Measurements from ENCODE around the gene RARRES2. TPM values are rescaled to one million over a fixed set of nuclear protein-coding genes. Genes with fewer than 3 reads are reported as not detected.
"Not testable (repeated sequence)": the region's sequence is repeated elsewhere in the genome, so short reads cannot be mapped to it uniquely, and the experiment has no call there.

The RARRES2 gene
- total RNA-seq, 1 donor from 2014 or later, result 144 TPM

DNA sequence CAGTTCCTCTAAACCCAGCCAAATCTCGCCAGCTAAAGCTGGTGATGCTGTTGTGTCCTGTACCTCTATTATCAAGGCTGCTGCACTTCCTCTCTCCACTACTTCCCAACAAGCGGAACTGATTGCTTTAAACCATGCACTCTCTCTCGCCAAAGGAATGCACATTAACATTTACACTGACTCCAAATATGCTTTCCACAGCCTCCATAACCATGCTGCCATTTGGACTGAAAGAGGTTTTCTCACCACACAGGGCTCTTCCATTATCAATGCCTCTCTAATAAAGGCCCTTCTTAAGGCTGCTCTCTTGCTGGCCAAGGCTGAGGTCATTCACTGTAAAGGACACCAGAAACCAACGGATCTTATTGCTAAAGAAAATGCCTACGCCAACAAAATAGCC is 29.7 kb downstream of the RARRES2 start:
- Histone ChIP-seq H3K4me1 (no peaks in the 10 kb centered on the region), H3K4me3 (no peak overlapping the region), H3K27me3 (no peaks in the 10 kb centered on the region), H3K27ac (no peak overlapping the region), H3K9me3 (no peaks in the 10 kb centered on the region), H3K36me3 (no peaks in the 10 kb centered on the region)
- DNase-seq (ENCODE audit: low spot score in 2 of 2), result no peak
- intact Hi-C loops (cut with DNase I), result no loop called here
- TF ChIP-seq CTCF (IDR thresholded peaks at IDR 0.05), result no peak

GRCh38 chr7:150311146-150311545 is 30.3 kb downstream of the RARRES2 start:
- Histone ChIP-seq H3K4me3 (no peak overlapping the region), H3K27me3 (no peaks in the 10 kb centered on the region), H3K9me3 (no peaks in the 10 kb centered on the region), H3K4me1 (no peaks in the 10 kb centered on the region), H3K36me3 (no peaks in the 10 kb centered on the region), H3K27ac (no peak overlapping the region)
- TF ChIP-seq CTCF (IDR thresholded peaks at IDR 0.05), result no peak
- intact Hi-C loops (cut with DNase I), result no loop called here
- DNase-seq (ENCODE audit: low spot score in 2 of 2), result no peak

DNA sequence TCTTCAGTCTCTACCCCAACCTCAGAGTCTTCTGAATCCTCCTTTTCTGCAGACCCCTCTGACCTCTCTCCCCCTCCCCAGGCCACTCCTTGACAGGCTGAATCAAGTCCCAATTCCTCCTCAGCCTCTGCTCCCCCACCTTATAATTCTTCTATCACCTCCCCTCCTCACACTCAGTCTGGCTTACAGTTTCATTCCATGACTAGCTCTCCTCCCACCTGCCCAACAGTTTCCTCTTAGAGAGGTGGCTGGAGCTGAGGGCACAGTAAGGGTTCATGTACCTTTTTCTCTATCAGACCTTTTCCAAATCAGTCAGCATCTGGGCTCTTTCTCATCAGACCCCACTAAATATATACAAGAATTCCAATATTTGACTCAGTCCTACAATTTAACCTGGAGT is 32.9 kb downstream of the RARRES2 start:
- no peaks in the 10 kb centered on the region for H3K27me3 ChIP-seq
- H3K4me1 ChIP-seq, result no peaks in the 10 kb centered on the region
- DNase-seq (ENCODE audit: low spot score in 2 of 2), result no peak
- H3K9me3 ChIP-seq, result no peaks in the 10 kb centered on the region
- H3K36me3 ChIP-seq, result no peaks in the 10 kb centered on the region
- no peak overlapping the region for H3K4me3 ChIP-seq
- TF ChIP-seq CTCF (IDR thresholded peaks at IDR 0.05), result no peak
- H3K27ac ChIP-seq, result no peak overlapping the region
- intact Hi-C loops (cut with DNase I), result no loop called here

DNA sequence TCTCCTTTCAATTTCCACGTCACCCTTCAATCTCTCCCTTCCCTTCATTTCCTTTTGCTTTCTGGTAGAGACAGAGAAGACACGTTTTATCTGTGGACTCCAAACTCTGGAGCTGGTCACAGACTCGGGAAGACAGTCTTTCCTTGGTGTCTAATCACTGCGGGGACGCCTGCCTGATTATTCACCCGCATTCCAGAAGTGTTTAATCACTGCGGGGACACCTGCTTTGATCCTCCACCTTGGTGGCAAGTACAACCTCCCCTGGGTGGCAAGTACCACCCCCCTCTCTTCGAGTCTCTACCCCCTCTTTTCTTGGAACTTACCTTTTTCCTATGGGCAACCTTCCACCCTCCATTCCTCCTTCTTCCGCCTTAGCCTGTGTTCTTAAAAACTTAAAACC is 33.5 kb downstream of the RARRES2 start:
- Histone ChIP-seq H3K4me3 (no peak overlapping the region), H3K9me3 (no peaks in the 10 kb centered on the region), H3K36me3 (no peaks in the 10 kb centered on the region), H3K27me3 (no peaks in the 10 kb centered on the region), H3K27ac (no peak overlapping the region), H3K4me1 (no peaks in the 10 kb centered on the region)
- DNase-seq (ENCODE audit: low spot score in 2 of 2), result no peak
- intact Hi-C loops (cut with DNase I), result no loop called here
- no peak for TF ChIP-seq CTCF (IDR thresholded peaks at IDR 0.05)

DNA sequence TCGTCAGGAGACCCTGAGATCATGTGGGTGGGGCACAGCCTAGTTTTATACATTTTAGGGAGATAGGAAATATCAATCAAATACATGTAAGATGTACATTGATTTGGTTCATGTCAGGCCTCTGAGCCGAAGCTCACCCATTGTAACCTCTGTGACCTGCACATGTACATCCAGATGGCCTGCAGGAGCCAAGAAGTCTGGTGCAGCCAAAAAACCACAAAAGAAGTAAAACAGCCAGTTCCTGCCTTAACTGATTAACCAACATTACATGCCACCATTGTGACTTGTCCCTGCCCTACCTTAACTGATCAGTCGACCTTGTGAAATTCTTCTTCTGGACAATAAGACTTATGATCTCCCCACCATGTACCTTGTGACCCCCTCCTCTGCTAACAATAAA is 34.3 kb downstream of the RARRES2 start:
- H3K27ac ChIP-seq, result no peak overlapping the region
- no peaks in the 10 kb centered on the region for H3K36me3 ChIP-seq
- H3K4me3 ChIP-seq, result no peak overlapping the region
- no peaks in the 10 kb centered on the region for H3K9me3 ChIP-seq
- H3K4me1 ChIP-seq, result no peaks in the 10 kb centered on the region
- intact Hi-C loops (cut with DNase I), result no loop called here
- DNase-seq (ENCODE audit: low spot score in 2 of 2), result no peak
- no peak for TF ChIP-seq CTCF (IDR thresholded peaks at IDR 0.05)
- no peaks in the 10 kb centered on the region for H3K27me3 ChIP-seq

DNA sequence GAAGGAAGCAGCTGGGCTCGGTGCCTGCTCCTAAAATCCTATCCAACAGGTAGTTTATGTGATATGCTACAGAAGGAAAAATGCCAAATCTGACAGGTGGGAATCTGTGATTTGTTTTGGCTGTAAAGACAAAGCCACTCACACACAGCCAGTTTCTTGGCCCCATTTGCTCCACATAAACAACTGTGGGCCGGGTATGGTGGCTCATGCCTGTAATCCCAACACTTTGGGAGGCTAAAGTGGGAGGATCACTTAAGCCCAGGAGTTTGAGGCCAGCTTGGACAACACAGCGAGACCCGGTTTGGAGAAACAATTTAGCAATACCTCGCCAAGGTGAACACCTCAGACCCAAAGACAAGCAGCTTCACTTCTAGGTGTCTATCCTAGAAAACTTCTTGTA is 35.1 kb downstream of the RARRES2 start:
- H3K9me3 ChIP-seq; intact Hi-C loops (cut with DNase I); H3K4me1 ChIP-seq; H3K27me3 ChIP-seq; H3K4me3 ChIP-seq; H3K27ac ChIP-seq; DNase-seq (ENCODE audit: low spot score in 2 of 2); H3K36me3 ChIP-seq: not testable (repeated sequence)

GRCh38 chr7:150305903-150306284 is 35.5 kb downstream of the RARRES2 start:
- H3K9me3 ChIP-seq; intact Hi-C loops (cut with DNase I); H3K4me1 ChIP-seq; H3K4me3 ChIP-seq; H3K27ac ChIP-seq; H3K36me3 ChIP-seq; H3K27me3 ChIP-seq; DNase-seq (ENCODE audit: low spot score in 2 of 2): not testable (repeated sequence)

GRCh38 chr7:150305259-150305902 is 36.0 kb downstream of the RARRES2 start:
- H3K36me3 ChIP-seq; H3K27ac ChIP-seq; H3K4me3 ChIP-seq; DNase-seq (ENCODE audit: low spot score in 2 of 2); H3K9me3 ChIP-seq; H3K27me3 ChIP-seq; H3K4me1 ChIP-seq; intact Hi-C loops (cut with DNase I): not testable (repeated sequence)

DNA sequence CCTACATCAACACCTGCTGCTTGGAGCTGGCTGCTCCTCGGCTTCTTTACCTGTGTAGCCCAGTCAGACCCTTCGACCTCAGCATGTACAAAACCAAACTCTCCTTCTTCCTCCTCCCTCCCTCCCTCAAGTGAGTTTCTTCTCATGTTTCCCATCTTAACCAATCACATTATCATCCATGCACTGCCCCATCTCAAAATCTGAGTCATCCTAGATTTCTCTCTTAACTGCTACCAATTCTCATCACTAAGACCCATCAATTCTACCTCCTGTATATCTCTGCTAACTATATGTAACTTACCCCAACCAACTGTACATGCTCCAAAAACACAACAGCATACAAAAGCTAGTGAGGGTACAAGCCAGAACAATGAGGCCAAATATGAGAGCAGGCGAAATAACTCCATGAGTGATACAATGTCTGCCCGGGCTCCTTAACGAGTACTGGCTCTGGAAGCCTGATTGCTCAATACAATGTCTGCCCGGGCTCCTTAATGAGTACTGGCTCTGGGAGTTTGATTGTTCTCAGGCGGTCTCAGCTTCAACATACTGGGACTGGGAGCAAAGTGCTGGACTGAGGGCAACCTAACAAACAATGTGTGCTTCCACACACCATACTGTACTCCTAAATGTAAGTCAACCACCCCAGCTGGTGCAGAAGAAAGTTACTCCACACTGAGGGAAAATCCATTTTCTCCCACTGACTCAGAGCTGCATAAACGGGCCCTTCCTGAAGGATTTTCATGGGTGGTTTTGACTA is 36.8 kb downstream of the RARRES2 start:
- intact Hi-C loops (cut with DNase I); H3K9me3 ChIP-seq; H3K4me3 ChIP-seq; H3K36me3 ChIP-seq; H3K27me3 ChIP-seq; H3K4me1 ChIP-seq; DNase-seq (ENCODE audit: low spot score in 2 of 2); H3K27ac ChIP-seq: not testable (repeated sequence)

Data from ascending aorta (tissue), 2 donors.